H1 (cell line): Measurements from ENCODE around the gene MYOCD. TPM values are rescaled to one million over a fixed set of nuclear protein-coding genes. Genes with fewer than 3 reads are reported as not detected.

Experiments
- ASH2L ChIP-seq: fragments of 200-600, 300-600 bp; sonication (generic); IDR thresholded peaks from one replicate; pipeline ENCODE4 v1.7.1; 2017; ENCODE audit warnings: low read length
- ATF3 ChIP-seq: IDR thresholded peaks from 2 replicates; pipeline ENCODE4 v1.6.1; 2011; ENCODE audit warnings: low read depth, mild to moderate bottlenecking, low read length; ENCODE audit not compliant: insufficient read depth
- BCL11A ChIP-seq, 2 experiments: IDR thresholded peaks; one replicate each; pipeline ENCODE4 v1.6.1; 2011; ENCODE audit warnings: low read depth in 2 of 2, low read length in 2 of 2, mild to moderate bottlenecking in 2 of 2
- BRCA1 ChIP-seq: IDR thresholded peaks from 2 replicates; pipeline ENCODE4 v1.6.1; 2012; ENCODE audit warnings: low read depth, low read length, improper control_type of control experiment
- CBX8 ChIP-seq: fragments of 300-800, 300-1000 bp; sonication (generic); IDR thresholded peaks from 2 replicates; pipeline ENCODE4 v1.7.1; 2016; ENCODE audit warnings: low read depth, low read length, borderline replicate concordance
- CHD2 ChIP-seq: IDR thresholded peaks from 2 replicates; pipeline ENCODE4 v1.6.1; 2012; ENCODE audit warnings: low read length, improper control_type of control experiment
- CREB1 ChIP-seq: IDR thresholded peaks from 2 replicates; pipeline ENCODE4 v1.6.1; 2012; ENCODE audit warnings: inconsistent platforms
- CTCF ChIP-seq, 3 experiments: IDR thresholded peaks; 1 replicate in 2 of 3; 2 replicates in 1 of 3; pipeline versions ENCODE4 v1.5.1 to v1.6.1; 2011; ENCODE audit warnings: low read length in 3 of 3, mild to moderate bottlenecking in 3 of 3, inconsistent platforms in 2 of 3, low read depth in 1 of 3, moderate library complexity in 1 of 3; ENCODE audit not compliant: insufficient read depth in 1 of 3; ENCODE audit errors: control extremely low read depth in 1 of 3
- E2F6 ChIP-seq: IDR thresholded peaks from 2 replicates; pipeline ENCODE4 v1.6.1; 2012; ENCODE audit warnings: inconsistent platforms
- EP300 ChIP-seq, 2 experiments: IDR thresholded peaks; 1 replicate in 1 of 2; 2 replicates in 1 of 2; pipeline ENCODE4 v1.6.1; 2011 to 2012; ENCODE audit warnings: low read depth in 2 of 2, low read length in 2 of 2, mild to moderate bottlenecking in 2 of 2, borderline replicate concordance in 1 of 2, inconsistent platforms in 1 of 2, moderate library complexity in 1 of 2
- KDM4A ChIP-seq: IDR thresholded peaks from one replicate; pipeline ENCODE4 v1.7.1; 2012; ENCODE audit warnings: low read depth, mild to moderate bottlenecking, moderate library complexity, low read length, inconsistent platforms; ENCODE audit not compliant: severe bottlenecking
- NANOG ChIP-seq: IDR thresholded peaks from 2 replicates; pipeline ENCODE4 v1.6.1; 2011; ENCODE audit warnings: low read length, low read depth, mild to moderate bottlenecking, inconsistent platforms; ENCODE audit not compliant: insufficient read depth, poor library complexity, severe bottlenecking
- NRF1 ChIP-seq: IDR thresholded peaks from 2 replicates; pipeline ENCODE4 v1.6.1; 2011; ENCODE audit warnings: mild to moderate bottlenecking, low read depth, low read length, improper control_type of control experiment
- RFX5 ChIP-seq: IDR thresholded peaks from 2 replicates; pipeline ENCODE4 v1.6.1; 2011; ENCODE audit warnings: low read depth, low read length, improper control_type of control experiment, borderline replicate concordance
- RXRA ChIP-seq: IDR thresholded peaks from 2 replicates; pipeline ENCODE4 v1.6.1; 2011; ENCODE audit warnings: low read depth, mild to moderate bottlenecking, low read length, moderate library complexity; ENCODE audit not compliant: insufficient read depth
- SAP30 ChIP-seq: fragments of 300-600 bp; sonication (generic); IDR thresholded peaks from 2 replicates; pipeline ENCODE4 v1.7.1; 2012; ENCODE audit warnings: low read length, moderate library complexity, mild to moderate bottlenecking, inconsistent platforms; ENCODE audit not compliant: insufficient read depth, insufficient replicate concordance
- SIX5 ChIP-seq: IDR thresholded peaks from 2 replicates; pipeline ENCODE4 v1.6.1; 2011; ENCODE audit warnings: mild to moderate bottlenecking, low read depth, low read length
- SP1 ChIP-seq: IDR thresholded peaks from 2 replicates; pipeline ENCODE4 v1.6.1; 2011; ENCODE audit warnings: low read depth, low read length
- SP4 ChIP-seq: IDR thresholded peaks from 2 replicates; pipeline ENCODE4 v1.6.1; 2012; ENCODE audit warnings: low read length, inconsistent platforms
- TAF1 ChIP-seq: IDR thresholded peaks from 2 replicates; pipeline ENCODE4 v1.6.1; 2011; ENCODE audit warnings: mild to moderate bottlenecking, low read depth, low read length
- TEAD4 ChIP-seq: IDR thresholded peaks from 2 replicates; pipeline ENCODE4 v1.6.1; 2012; ENCODE audit warnings: low read depth, low read length, inconsistent platforms, mixed read lengths
- polyA plus RNA-seq, 7 experiments: library from polyadenylated mRNA; depleted of rRNA in 3 of 7; stranded (reverse) in 5 of 7; unstranded in 2 of 7; fragments of >200 nt in 5 of 7; fragments of 200-250 nt in 2 of 7; gene quantifications; 1 replicate in 5 of 7; 2 replicates in 1 of 7; 4 replicates in 1 of 7; pipeline versions ENCODE4 v1.2.1 to v1.2.3, GENCODE V29; 2011 to 2013; ENCODE audit warnings: missing spikeins in 2 of 7, mixed read lengths in 2 of 7
- total RNA-seq: library from RNA; stranded (reverse); fragmentation: NEBNext Ultra II Directional; extraction: Animal tissue kit (Norgen Biotek cat#: 25700); gene quantifications from 2 replicates; pipeline ENCODE4 v1.2.1, GENCODE V29; 2021

Gene MYOCD
- total and polyA plus RNA-seq, 2 of the 8 experiments (the other 6 are each of a cell fraction or from before 2014, with no cell fraction given): 0.30 to 4.9 TPM

GRCh38 chr17:12789481-12790248, 124.0 kb downstream of the MYOCD start, which contains the start of gene ARHGAP44 (continued):
- TF ChIP-seq CBX8 (no peak), SP4 (no peak), CREB1 (no peak), SIX5 (no peak), SAP30 (no peak), NANOG (no peak), ASH2L (peak; percentile 84), CTCF (IDR thresholded peaks at IDR 0.05; ENCODE audit: control extremely low read depth in 1 of 3, insufficient read depth in 1 of 3, low read depth in 1 of 3, low read length in 3 of 3) (no peak), NRF1 (no peak), EP300 (IDR thresholded peaks at IDR 0.05; ENCODE audit: borderline replicate concordance in 1 of 2, low read depth in 2 of 2, low read length in 2 of 2) (no peak), CHD2 (no peak), E2F6 (no peak), BRCA1 (no peak), RFX5 (no peak), TEAD4 (no peak), KDM4A (peak; percentile 99), SP1 (no peak), BCL11A (IDR thresholded peaks at IDR 0.05; ENCODE audit: low read depth in 2 of 2, low read length in 2 of 2) (no peak), TAF1 (peak; percentile 77), ATF3 (no peak), RXRA (no peak)
